Measurements from ENCODE around the gene COQ9.

DNA sequence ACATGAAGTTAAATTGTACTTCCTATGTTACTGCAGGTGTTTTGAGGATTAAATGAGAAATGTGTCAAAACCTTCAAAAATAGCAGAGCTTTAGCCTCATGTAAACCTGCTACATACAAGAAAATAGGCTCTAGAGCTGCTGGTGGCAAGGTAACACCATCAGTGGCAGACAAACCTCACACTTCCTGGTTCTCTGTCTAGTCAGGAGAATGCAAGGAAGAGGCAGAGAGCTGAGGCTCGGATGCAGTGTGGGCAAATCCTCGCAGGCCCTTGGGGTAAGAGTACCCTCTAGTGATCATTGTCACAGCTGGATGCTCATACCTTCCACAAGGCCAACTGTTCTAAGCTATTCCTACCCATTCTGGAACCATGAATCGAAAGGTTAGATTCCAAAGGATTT lies 14.3 kb upstream of the COQ9 start:
- TF ChIP-seq CTCF (IDR thresholded peaks at IDR 0.05) (no peak), POLR2A (IDR thresholded peaks at IDR 0.05) (no peak)

Measured in thyroid gland (tissue), 4 donors.